H1 (cell line): ENCODE data around the gene C2orf74. TPM values are rescaled to one million over a fixed set of nuclear protein-coding genes. Genes with fewer than 3 reads are reported as not detected.
A peak's percentile ranks its signal among the peaks of the same experiment; 100 is the strongest.

Source experiments
- CTCF ChIA-PET: fragments of 300-600 bp; sonication (Branson Sonifier 250); formaldehyde crosslinking; loops from one replicate; lab custom pipeline; 2021; ENCODE audit not compliant: partially characterized antibody; lab: Charles Lee
- POLR2A ChIA-PET: fragments of 300-600 bp; sonication (Branson Sonifier 250); formaldehyde crosslinking; loops from one replicate; lab custom pipeline; 2021; ENCODE audit warnings: inconsistent platforms; ENCODE audit not compliant: partially characterized antibody; lab: Charles Lee
- DNase-seq, 2 experiments: peaks; one replicate each; pipeline versions ENCODE4 v3.0.0 to v3.0.0-alpha.2; 2010 to 2022; ENCODE audit warnings: low spot score in 2 of 2, low read depth in 1 of 2, mixed read lengths in 1 of 2
- FAIRE-seq: peaks from 2 replicates; lab custom pipeline; 2011; peaks lifted over from hg19 to GRCh38; lab: Jason Lieb, UNC
- H2AFZ ChIP-seq: 2 replicates; pipeline ENCODE4 v1.8.1; 2012; ENCODE audit warnings: low read length, inconsistent platforms
- H2AK5ac ChIP-seq: 2 replicates; pipeline ENCODE4 v1.6.1; 2013; ENCODE audit warnings: low read depth, low read length
- H2BK120ac ChIP-seq: replicated peaks from 2 replicates; pipeline ENCODE3; 2013; ENCODE audit warnings: low read depth, low read length, inconsistent platforms
- H2BK12ac ChIP-seq: 2 replicates; pipeline ENCODE4 v1.6.1; 2013; ENCODE audit warnings: low read depth, low read length
- H2BK15ac ChIP-seq: 2 replicates; pipeline ENCODE4 v1.6.1; 2013; ENCODE audit warnings: low read length
- H2BK20ac ChIP-seq: 2 replicates; pipeline ENCODE4 v1.6.1; 2013; ENCODE audit warnings: low read length
- H2BK5ac ChIP-seq: 2 replicates; pipeline ENCODE4 v1.6.1; 2013; ENCODE audit warnings: low read depth, low read length
- H3K14ac ChIP-seq: 2 replicates; pipeline ENCODE4 v1.6.1; 2013; ENCODE audit warnings: inconsistent platforms; ENCODE audit not compliant: insufficient read length
- H3K18ac ChIP-seq: 2 replicates; pipeline ENCODE4 v1.6.1; 2013; ENCODE audit warnings: low read length; ENCODE audit errors: extremely low read depth
- H3K23ac ChIP-seq: 2 replicates; pipeline ENCODE4 v1.6.1; 2013; ENCODE audit warnings: inconsistent platforms; ENCODE audit not compliant: insufficient read length
- H3K23me2 ChIP-seq: 2 replicates; pipeline ENCODE4 v1.6.1; 2013; ENCODE audit warnings: low read depth, low read length
- H3K27ac ChIP-seq: 2 replicates; pipeline ENCODE4 v1.6.1; 2011; ENCODE audit warnings: low read depth, low read length, inconsistent platforms
- H3K27me3 ChIP-seq, 4 experiments: replicated peaks in 1 of 4; 1 replicate in 1 of 4; 2 replicates in 3 of 4; pipeline versions ENCODE4 v1.6.1 to v1.8.1; 2011 to 2013; ENCODE audit warnings: low read length in 3 of 4, mild to moderate bottlenecking in 3 of 4, inconsistent platforms in 2 of 4, mixed read lengths in 2 of 4, moderate library complexity in 1 of 4; ENCODE audit not compliant: control insufficient read depth in 3 of 4, insufficient read depth in 3 of 4; ENCODE audit errors: extremely low read depth in 1 of 4
- H3K36me3 ChIP-seq, 4 experiments: 2 replicates each; pipeline versions ENCODE4 v1.6.1 to v1.8.1; 2011 to 2013; ENCODE audit warnings: mild to moderate bottlenecking in 4 of 4, low read length in 3 of 4, moderate library complexity in 2 of 4, control low read depth in 1 of 4, inconsistent platforms in 1 of 4; ENCODE audit not compliant: insufficient read depth in 4 of 4, control insufficient read depth in 2 of 4
- H3K4ac ChIP-seq: replicated peaks from 2 replicates; pipeline ENCODE3; 2013; ENCODE audit warnings: low read length, low read depth, mixed read lengths, inconsistent platforms; ENCODE audit not compliant: insufficient read length
- H3K4me1 ChIP-seq, 4 experiments: replicated peaks in 1 of 4; 1 replicate in 1 of 4; 2 replicates in 3 of 4; pipeline versions ENCODE4 v1.6.1 to v1.8.1; 2011 to 2013; ENCODE audit warnings: low read length in 3 of 4, inconsistent platforms in 2 of 4, mixed read lengths in 1 of 4; ENCODE audit not compliant: insufficient read depth in 4 of 4, control insufficient read depth in 3 of 4
- H3K4me2 ChIP-seq, 2 experiments: 2 replicates each; pipeline versions ENCODE4 v1.6.1 to v1.8.1; 2011 to 2013; ENCODE audit warnings: low read depth in 2 of 2, low read length in 2 of 2, control low read depth in 1 of 2, inconsistent platforms in 1 of 2, mild to moderate bottlenecking in 1 of 2; ENCODE audit not compliant: insufficient read depth in 1 of 2
- H3K4me3 ChIP-seq, 4 experiments: fragments of 200-600, 300-600 bp in 1 of 4; sonication (generic), shearing (Covaris generic), sonication (Bioruptor Twin) in 1 of 4; 2 replicates each; pipeline versions ENCODE4 v1.5.1 to v1.8.1; 2011 to 2016; ENCODE audit warnings: low read length in 4 of 4, low read depth in 3 of 4, control low read depth in 2 of 4, inconsistent platforms in 2 of 4, mild to moderate bottlenecking in 2 of 4, mixed read lengths in 1 of 4, moderate library complexity in 1 of 4; ENCODE audit not compliant: insufficient read depth in 2 of 4; ENCODE audit errors: extremely low read depth in 1 of 4
- H3K56ac ChIP-seq: replicated peaks from 2 replicates; pipeline ENCODE3; 2013; ENCODE audit warnings: low read depth, mild to moderate bottlenecking, mixed read lengths, low read length, inconsistent platforms; ENCODE audit not compliant: insufficient read length
- H3K79me1 ChIP-seq: 2 replicates; pipeline ENCODE4 v1.6.1; 2013; ENCODE audit warnings: low read depth, low read length, control low read depth
- H3K79me2 ChIP-seq, 2 experiments: 2 replicates each; pipeline versions ENCODE4 v1.6.1 to v1.8.1; 2012 to 2013; ENCODE audit warnings: low read length in 2 of 2, mild to moderate bottlenecking in 2 of 2, inconsistent platforms in 1 of 2; ENCODE audit not compliant: insufficient read depth in 2 of 2, control insufficient read depth in 1 of 2
- H3K9ac ChIP-seq, 4 experiments: replicated peaks in 1 of 4; 1 replicate in 1 of 4; 2 replicates in 3 of 4; pipeline versions ENCODE4 v1.6.1 to v1.8.1; 2011 to 2013; ENCODE audit warnings: low read depth in 3 of 4, low read length in 3 of 4, control low read depth in 2 of 4, mild to moderate bottlenecking in 2 of 4, moderate library complexity in 2 of 4, inconsistent platforms in 1 of 4; ENCODE audit errors: extremely low read depth in 1 of 4
- H3K9me3 ChIP-seq, 2 experiments: 2 replicates each; pipeline versions ENCODE4 v1.6.1 to v1.8.1; 2012 to 2013; ENCODE audit warnings: mild to moderate bottlenecking in 2 of 2, moderate library complexity in 2 of 2, control low read depth in 1 of 2, inconsistent platforms in 1 of 2, low read depth in 1 of 2, low read length in 1 of 2, mixed read lengths in 1 of 2; ENCODE audit not compliant: insufficient read depth in 2 of 2
- H4K20me1 ChIP-seq, 2 experiments: replicated peaks in 1 of 2; 2 replicates each; pipeline versions ENCODE3 to v1.8.1; 2011 to 2013; ENCODE audit warnings: inconsistent platforms in 2 of 2, low read length in 2 of 2, mild to moderate bottlenecking in 1 of 2; ENCODE audit not compliant: insufficient read depth in 2 of 2, control insufficient read depth in 1 of 2
- H4K5ac ChIP-seq: 2 replicates; pipeline ENCODE4 v1.6.1; 2013; ENCODE audit warnings: low read length, low read depth, mixed read lengths, inconsistent platforms; ENCODE audit not compliant: insufficient read length
- H4K8ac ChIP-seq: 2 replicates; pipeline ENCODE4 v1.8.0; 2013; ENCODE audit warnings: mild to moderate bottlenecking, moderate library complexity, low read length, inconsistent platforms; ENCODE audit not compliant: insufficient read depth; ENCODE audit errors: extremely low read depth
- H4K91ac ChIP-seq: replicated peaks from 2 replicates; pipeline ENCODE3; 2013; ENCODE audit warnings: low read length, mixed read lengths, inconsistent platforms; ENCODE audit not compliant: insufficient read length
- BCL11A ChIP-seq, 2 experiments: IDR thresholded peaks; one replicate each; pipeline ENCODE4 v1.6.1; 2011; ENCODE audit warnings: low read depth in 2 of 2, low read length in 2 of 2, mild to moderate bottlenecking in 2 of 2
- CBX5 ChIP-seq: fragments of 300-800, 300-1000 bp; sonication (generic); IDR thresholded peaks from 2 replicates; pipeline ENCODE4 v1.7.1; 2016; ENCODE audit warnings: antibody characterized with exemption, low read length, low read depth
- CEBPB ChIP-seq: IDR thresholded peaks from 2 replicates; pipeline ENCODE4 v1.6.1; 2012; ENCODE audit warnings: low read depth, low read length
- CTBP2 ChIP-seq: IDR thresholded peaks from 2 replicates; pipeline ENCODE4 v1.7.0; 2011; ENCODE audit warnings: borderline replicate concordance, mild to moderate bottlenecking, moderate library complexity, mixed read lengths, low read length; ENCODE audit not compliant: insufficient read depth, insufficient read length
- EP300 ChIP-seq, 2 experiments: IDR thresholded peaks; 1 replicate in 1 of 2; 2 replicates in 1 of 2; pipeline ENCODE4 v1.6.1; 2011 to 2012; ENCODE audit warnings: low read depth in 2 of 2, low read length in 2 of 2, mild to moderate bottlenecking in 2 of 2, borderline replicate concordance in 1 of 2, inconsistent platforms in 1 of 2, moderate library complexity in 1 of 2
- FOSL1 ChIP-seq: IDR thresholded peaks from 2 replicates; pipeline ENCODE4 v1.6.1; 2011; ENCODE audit warnings: mild to moderate bottlenecking, low read depth, low read length, moderate library complexity; ENCODE audit not compliant: insufficient read depth
- POLR2AphosphoS5 ChIP-seq: IDR thresholded peaks from 2 replicates; pipeline ENCODE4 v1.6.1; 2011; ENCODE audit warnings: low read depth, low read length
- POU5F1 ChIP-seq: IDR thresholded peaks from 2 replicates; pipeline ENCODE4 v1.6.1; 2011; ENCODE audit warnings: low read depth, mild to moderate bottlenecking, low read length, moderate library complexity
- SUZ12 ChIP-seq: fragments of 200-600 bp; sonication (generic); IDR thresholded peaks from 2 replicates; pipeline ENCODE4 v1.6.1; 2012; ENCODE audit warnings: mild to moderate bottlenecking, inconsistent platforms, low read length, moderate library complexity, mixed read lengths
- TAF1 ChIP-seq: IDR thresholded peaks from 2 replicates; pipeline ENCODE4 v1.6.1; 2011; ENCODE audit warnings: mild to moderate bottlenecking, low read depth, low read length
- USF2 ChIP-seq: IDR thresholded peaks from 2 replicates; pipeline ENCODE4 v1.6.1; 2011; ENCODE audit warnings: low read length, improper control_type of control experiment
- WGBS, 2 experiments: shearing (Covaris generic) in 1 of 2; methylation state at CpG; one replicate each; pipeline versions ENCODE4 v1.1.6 to v1.1.7; 2013 to 2015; ENCODE audit warnings: low lambda C conversion rate in 2 of 2, mixed read lengths in 2 of 2, inconsistent platforms in 1 of 2, low coverage in 1 of 2, missing lambda C conversion rate in 1 of 2; ENCODE audit not compliant: insufficient replicate concordance in 2 of 2, insufficient coverage in 1 of 2, insufficient read length in 1 of 2; ENCODE audit errors: extremely low coverage in 1 of 2, missing lambda C conversion rate in 1 of 2; 5-methylcytosine and 5-hydroxymethylcytosine counted together
- polyA plus RNA-seq, 7 experiments: library from polyadenylated mRNA; depleted of rRNA in 3 of 7; stranded (reverse) in 5 of 7; unstranded in 2 of 7; fragments of >200 nt in 5 of 7; fragments of 200-250 nt in 2 of 7; gene quantifications; 1 replicate in 5 of 7; 2 replicates in 1 of 7; 4 replicates in 1 of 7; pipeline versions ENCODE4 v1.2.1 to v1.2.3, GENCODE V29; 2011 to 2013; ENCODE audit warnings: missing spikeins in 2 of 7, mixed read lengths in 2 of 7
- total RNA-seq: library from RNA; stranded (reverse); fragmentation: NEBNext Ultra II Directional; extraction: Animal tissue kit (Norgen Biotek cat#: 25700); gene quantifications from 2 replicates; pipeline ENCODE4 v1.2.1, GENCODE V29; 2021

C2orf74 gene
- total and polyA plus RNA-seq, 2 of the 8 experiments (the other 6 are each of a cell fraction or from before 2014, with no cell fraction given), result 2.6 to 9.3 TPM

DNA sequence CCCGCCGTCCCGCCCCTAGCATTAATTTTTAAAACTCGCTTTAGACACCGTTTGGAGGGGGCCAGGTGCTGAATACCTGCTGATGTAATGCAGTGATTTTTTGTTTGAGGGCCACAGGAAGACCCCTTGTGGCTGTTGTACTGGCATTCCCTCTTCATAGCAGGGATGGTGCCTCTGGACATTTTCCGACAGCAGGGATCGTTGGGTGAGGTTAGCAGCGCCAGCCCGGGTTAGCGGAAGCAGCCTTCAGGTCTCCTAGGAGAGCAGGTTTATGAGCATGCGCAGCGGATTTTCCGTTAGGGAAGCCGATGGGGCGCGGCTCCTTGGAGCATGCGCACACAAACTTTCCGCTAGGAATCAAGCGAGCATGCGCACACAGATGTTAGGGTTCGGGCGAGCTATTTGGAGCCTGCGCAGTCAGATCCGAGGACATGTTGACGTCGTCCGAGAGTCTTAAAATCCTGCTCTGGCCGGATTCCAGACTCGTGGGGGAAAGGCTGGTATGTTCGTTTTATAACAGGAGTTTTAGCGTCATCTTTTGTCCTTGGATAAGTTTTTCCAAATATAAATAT, 17.2 kb upstream of the C2orf74 start:
- FAIRE-seq, result peak; percentile 70
- H3K27ac ChIP-seq, result no peak overlapping the region
- 34% methylated on average over 31 of the region's 31 CpGs; no CpG with 5 or more reads in 1 of the 2 experiments for WGBS, 2 experiments
- no peaks in the 10 kb centered on the region for H3K23me2 ChIP-seq
- H3K4ac ChIP-seq, result no peak overlapping the region
- no peaks in the 10 kb centered on the region for H3K79me1 ChIP-seq
- no peak overlapping the region for H2BK5ac ChIP-seq
- H3K9ac ChIP-seq, result peak overlapping the region in 1 of 4 experiments; percentile 74; a peak in 1 of 7 replicates
- H2BK12ac ChIP-seq, result no peak overlapping the region
- H3K27me3 ChIP-seq, result no peaks in the 10 kb centered on the region
- POLR2A ChIA-PET, result interaction anchor here (0.6 to 2.4 kb wide), 5 partner anchors 10 to 127 kb away, joined by 3 to 13 read pairs (median 4); partner anchors contain the start of genes C2orf74, PEX13 and PUS10
- no peak overlapping the region for H2BK120ac ChIP-seq
- H4K91ac ChIP-seq, result no peak overlapping the region
- H3K23ac ChIP-seq, result no peak overlapping the region
- no peaks in the 10 kb centered on the region for H3K79me2 ChIP-seq
- H3K9me3 ChIP-seq, result no peaks in the 10 kb centered on the region; a peak in 1 of 4 replicates
- H2BK15ac ChIP-seq, result no peak overlapping the region
- no peak overlapping the region; the same call in 1 of the 2 replicates for H3K18ac ChIP-seq
- no peak overlapping the region for H2BK20ac ChIP-seq
- H4K20me1 ChIP-seq, result no peaks in the 10 kb centered on the region
- H3K56ac ChIP-seq, result no peak overlapping the region
- H4K8ac ChIP-seq, result 0 out of 2 replicates have a peak overlapping the region, but pooled peaks have one; percentile 0
- no peak overlapping the region for H2AFZ ChIP-seq
- peaks cover 0 to 10% (median 0%) of the 10 kb centered on the region in 4 experiments; a peak in 1 of 8 replicates for H3K36me3 ChIP-seq
- DNase-seq, result peak; percentile 83 to 95
- peak overlapping the region; percentile 75 for H4K5ac ChIP-seq
- no peaks in the 10 kb centered on the region for H3K4me1 ChIP-seq
- CTCF ChIA-PET, result interaction anchor here (2.0 kb wide), 1 partner anchor 9 kb away, joined by 6 read pairs; no protein-coding TSS in a partner anchor
- peak overlapping the region; percentile 26 to 74 (median 42); a peak in 7 of 8 replicates for H3K4me3 ChIP-seq
- peak overlapping the region; percentile 54 to 67 for H3K4me2 ChIP-seq
- no peak overlapping the region for H2AK5ac ChIP-seq
- no peak overlapping the region for H3K14ac ChIP-seq
- TF ChIP-seq POU5F1 (no peak), CTBP2 (no peak), CBX5 (no peak), USF2 (no peak), TAF1 (0 out of 2 replicates have a peak, but pooled peaks have one; percentile 55), FOSL1 (no peak), CEBPB (no peak), POLR2AphosphoS5 (peak; percentile 73; the same call in 1 of the 2 replicates), SUZ12 (no peak), EP300 (IDR thresholded peaks at IDR 0.05; ENCODE audit: borderline replicate concordance in 1 of 2, low read depth in 2 of 2, low read length in 2 of 2) (no peak), BCL11A (IDR thresholded peaks at IDR 0.05; ENCODE audit: low read depth in 2 of 2, low read length in 2 of 2) (no peak)
